ENCODE measurements around the gene MAPKAPK3.

- TF ChIP-seq POLR2A (IDR thresholded peaks at IDR 0.05): no peak
- TF ChIP-seq CTCF (IDR thresholded peaks at IDR 0.05): no peak
These were observed 24.4 kb upstream of the MAPKAPK3 start for GRCh38 chr3:50592568-50592967.

All from ovary (tissue), 3 donors.